Measurements from ENCODE around the gene PERM1.
A peak's percentile ranks its signal among the peaks of the same experiment; 100 is the strongest.

PERM1 gene

DNA sequence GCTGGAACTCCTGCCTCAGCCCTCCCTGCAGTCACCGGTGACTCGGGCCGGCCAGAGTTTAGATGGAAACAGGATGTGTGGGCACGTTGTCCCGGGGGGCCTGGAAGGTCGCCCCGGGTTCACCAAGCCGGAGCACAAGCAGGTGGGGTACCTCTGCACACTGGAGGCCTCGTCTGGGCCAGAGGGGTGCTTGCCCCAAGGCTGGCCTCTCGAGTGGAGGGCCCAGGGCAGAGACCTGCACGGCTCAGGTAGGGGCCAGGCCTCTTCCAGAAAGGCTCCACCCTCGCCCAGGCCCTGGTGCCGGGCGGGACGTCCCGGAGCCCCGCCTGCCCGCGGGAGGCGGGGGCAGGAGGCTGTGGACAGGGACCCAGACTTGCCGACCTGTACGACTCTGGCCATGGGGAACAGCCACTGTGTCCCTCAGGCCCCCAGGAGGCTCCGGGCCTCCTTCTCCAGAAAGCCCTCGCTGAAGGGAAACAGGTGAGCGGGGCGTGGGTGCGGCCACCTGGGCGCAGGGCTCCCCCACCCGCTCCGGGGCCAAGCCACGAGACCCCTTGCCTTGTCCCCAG is 15.7 kb downstream of the PERM1 start, which contains the start of gene PLEKHN1:
Gene PLEKHN1 (plus strand): TSS at position 348 of the 569 bp plus-strand sequence. CDS start 50 bp downstream, at position 398.
- peak in 1 of 3 experiments; percentile 35 for DNase-seq (ENCODE audit: low read depth in 2 of 3, low spot score in 2 of 3)

DNA sequence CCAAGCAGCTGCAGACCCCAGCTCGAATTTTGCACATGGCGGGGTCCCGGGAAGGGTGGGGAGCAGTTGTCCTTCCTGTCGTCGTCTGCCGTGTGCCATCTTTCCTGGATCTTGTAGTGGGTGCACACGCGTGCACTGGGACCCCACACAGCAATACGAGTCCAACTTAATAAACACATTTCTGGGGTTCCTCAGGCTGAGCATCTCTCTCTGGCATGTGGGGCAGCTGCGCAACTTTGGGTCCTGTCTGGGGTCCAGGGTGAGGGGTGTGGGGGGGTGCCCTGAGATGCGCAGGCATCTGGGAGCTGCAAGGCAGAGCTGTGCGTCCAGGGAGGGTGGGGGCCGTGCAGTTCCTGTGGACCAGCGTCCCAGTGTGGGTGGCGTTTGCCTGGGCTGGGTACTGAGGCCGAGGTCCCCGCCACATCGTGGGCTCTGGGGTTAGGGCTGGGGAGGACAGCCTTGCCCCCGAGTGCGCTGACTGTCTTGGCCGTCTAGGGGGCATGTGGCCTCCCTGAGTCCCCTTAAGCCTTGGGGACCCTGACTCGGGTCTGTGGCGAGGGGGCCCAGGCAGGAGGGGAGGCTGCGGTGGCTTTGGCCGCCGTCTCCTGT is 16.3 kb downstream of the PERM1 start:
- no peak for DNase-seq (ENCODE audit: low read depth in 2 of 3, low spot score in 2 of 3)

DNA sequence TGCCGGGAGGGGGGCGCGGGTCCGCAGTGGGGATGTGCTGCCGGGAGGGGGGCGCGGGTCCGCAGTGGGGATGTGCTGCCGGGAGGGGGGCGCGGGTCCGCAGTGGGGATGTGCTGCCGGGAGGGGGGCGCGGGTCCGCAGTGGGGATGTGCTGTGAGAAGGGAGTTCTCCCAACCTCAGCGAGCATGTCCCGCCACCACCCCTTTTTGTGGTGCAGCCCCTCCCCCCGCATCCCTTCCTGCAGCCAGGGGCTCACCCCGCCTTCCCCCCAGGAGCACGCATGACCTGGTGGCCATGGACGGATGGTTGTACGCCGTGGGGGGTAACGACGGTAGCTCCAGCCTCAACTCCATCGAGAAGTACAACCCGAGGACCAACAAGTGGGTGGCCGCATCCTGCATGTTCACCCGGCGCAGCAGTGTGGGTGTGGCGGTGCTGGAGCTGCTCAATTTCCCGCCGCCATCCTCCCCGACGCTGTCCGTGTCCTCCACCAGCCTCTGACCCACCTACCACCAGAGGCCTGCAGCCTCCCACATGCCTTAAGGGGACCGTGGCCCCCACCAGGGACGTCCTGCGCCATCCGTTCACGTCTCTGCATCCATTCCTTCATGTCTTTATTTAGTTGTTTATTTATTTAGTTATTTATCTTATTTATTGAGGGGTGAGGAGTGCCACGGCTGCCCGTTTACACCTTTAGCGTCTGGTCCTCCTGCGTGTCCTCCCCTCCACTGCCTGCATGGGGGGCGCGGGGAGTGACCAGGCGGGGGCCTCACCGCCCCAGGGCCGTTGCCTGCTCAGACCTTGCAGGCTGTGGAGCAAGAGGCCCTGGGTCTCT is 17.0 kb downstream of the PERM1 start:
- DNase-seq (ENCODE audit: low read depth in 2 of 3, low spot score in 2 of 3): no peak

DNA sequence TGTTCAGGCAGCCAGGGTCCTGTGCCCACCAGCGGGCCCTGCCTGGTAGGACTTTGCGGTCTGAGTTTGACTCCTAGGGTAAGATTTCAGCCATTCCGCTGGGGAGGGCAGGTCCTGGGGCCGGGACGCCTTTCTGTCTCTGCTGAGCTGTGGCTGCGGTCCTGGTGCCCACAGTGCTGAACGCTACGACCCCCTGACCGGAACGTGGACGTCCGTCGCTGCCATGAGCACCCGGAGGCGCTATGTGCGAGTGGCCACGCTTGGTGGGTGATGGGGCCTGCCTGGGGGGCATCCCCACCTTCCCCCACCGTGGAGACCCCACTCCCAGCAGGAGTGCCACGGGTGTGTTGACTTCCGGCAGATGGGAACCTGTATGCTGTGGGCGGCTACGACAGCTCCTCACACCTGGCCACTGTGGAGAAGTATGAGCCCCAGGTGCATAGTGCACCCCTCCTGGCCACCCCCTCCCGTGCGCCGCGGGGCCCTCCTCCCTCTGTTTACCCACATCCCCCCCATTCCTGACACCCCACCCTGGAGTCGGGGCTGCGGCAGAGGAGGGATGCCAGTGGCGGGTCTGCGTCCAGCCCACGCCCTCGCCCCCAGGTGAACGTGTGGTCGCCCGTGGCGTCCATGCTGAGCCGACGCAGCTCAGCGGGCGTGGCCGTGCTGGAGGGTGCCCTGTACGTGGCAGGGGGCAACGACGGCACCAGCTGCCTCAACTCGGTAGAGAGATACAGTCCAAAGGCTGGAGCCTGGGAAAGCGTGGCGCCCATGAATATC is 18.0 kb downstream of the PERM1 start:
- no peak for DNase-seq (ENCODE audit: low read depth in 2 of 3, low spot score in 2 of 3)

DNA sequence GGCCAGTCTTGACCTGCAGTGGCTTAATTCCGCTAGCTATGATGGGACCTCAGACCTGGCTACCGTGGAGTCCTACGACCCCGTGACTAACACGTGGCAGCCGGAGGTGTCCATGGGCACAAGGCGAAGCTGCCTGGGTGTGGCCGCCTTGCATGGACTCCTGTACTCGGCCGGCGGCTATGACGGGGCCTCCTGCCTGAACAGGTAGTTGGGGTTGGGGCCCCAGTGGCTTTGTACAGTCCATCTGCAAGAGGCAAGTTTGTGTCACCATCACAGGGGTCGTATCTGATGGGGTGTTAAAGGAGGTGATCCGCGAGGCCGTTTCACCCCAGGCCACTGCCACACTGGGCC is 18.6 kb downstream of the PERM1 start:
- DNase-seq (ENCODE audit: low read depth in 2 of 3, low spot score in 2 of 3): no peak

DNA sequence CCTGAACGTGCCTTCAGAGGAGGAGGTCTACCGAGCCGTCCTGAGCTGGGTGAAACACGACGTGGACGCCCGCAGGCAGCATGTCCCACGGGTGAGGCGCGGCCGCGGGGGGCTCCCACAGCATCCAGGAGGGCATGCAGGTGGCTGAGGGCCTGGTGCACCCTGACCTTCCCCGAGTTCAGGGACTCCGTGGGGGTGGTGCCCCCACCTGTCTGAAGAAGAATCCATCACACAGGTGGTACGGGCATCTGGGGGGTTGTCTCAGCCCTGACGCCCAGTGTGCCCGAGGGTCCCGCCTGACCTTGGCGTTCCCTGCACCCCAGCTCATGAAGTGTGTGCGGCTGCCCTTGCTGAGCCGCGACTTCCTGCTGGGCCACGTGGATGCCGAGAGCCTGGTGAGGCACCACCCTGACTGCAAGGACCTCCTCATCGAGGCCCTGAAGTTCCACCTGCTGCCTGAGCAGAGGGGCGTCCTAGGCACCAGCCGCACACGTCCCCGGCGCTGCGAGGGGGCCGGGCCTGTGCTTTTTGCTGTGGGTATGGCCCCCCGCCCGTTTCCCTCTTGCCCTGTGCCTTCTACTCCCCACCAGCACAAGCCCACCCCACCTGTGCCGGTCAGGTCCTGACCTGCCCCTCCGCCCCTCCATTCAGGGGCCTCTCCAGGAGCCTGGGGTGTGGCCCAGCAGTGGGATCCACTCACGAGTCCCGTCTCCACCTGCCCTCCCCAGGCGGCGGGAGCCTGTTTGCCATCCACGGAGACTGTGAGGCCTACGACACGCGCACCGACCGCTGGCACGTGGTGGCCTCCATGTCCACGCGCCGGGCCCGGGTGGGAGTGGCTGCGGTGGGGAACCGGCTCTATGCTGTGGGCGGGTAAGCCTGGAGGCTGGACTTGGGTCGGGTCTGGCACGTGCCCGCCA is 19.3 kb downstream of the PERM1 start:
- no peak for DNase-seq (ENCODE audit: low read depth in 2 of 3, low spot score in 2 of 3)

DNA sequence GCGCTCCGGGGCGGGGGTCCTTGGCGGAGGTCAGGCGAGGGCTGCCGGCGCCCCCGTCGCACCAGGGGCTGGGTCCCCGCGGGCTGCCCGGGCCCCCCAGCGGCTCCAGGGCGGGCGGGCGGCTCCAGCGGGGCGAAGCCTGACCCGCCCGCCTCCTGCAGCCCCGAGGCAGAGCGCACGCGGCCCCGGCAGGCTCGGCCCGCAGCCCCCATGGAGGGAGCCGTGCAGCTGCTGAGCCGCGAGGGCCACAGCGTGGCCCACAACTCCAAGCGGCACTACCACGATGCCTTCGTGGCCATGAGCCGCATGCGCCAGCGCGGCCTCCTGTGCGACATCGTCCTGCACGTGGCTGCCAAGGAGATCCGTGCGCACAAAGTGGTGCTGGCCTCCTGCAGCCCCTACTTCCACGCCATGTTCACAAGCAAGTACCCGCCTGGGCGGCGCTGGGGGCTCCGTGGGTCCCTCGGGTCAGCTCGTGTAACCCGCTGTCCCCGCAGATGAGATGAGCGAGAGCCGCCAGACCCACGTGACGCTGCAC is 20.7 kb downstream of the PERM1 start:
- DNase-seq (ENCODE audit: low read depth in 2 of 3, low spot score in 2 of 3): no peak

DNA sequence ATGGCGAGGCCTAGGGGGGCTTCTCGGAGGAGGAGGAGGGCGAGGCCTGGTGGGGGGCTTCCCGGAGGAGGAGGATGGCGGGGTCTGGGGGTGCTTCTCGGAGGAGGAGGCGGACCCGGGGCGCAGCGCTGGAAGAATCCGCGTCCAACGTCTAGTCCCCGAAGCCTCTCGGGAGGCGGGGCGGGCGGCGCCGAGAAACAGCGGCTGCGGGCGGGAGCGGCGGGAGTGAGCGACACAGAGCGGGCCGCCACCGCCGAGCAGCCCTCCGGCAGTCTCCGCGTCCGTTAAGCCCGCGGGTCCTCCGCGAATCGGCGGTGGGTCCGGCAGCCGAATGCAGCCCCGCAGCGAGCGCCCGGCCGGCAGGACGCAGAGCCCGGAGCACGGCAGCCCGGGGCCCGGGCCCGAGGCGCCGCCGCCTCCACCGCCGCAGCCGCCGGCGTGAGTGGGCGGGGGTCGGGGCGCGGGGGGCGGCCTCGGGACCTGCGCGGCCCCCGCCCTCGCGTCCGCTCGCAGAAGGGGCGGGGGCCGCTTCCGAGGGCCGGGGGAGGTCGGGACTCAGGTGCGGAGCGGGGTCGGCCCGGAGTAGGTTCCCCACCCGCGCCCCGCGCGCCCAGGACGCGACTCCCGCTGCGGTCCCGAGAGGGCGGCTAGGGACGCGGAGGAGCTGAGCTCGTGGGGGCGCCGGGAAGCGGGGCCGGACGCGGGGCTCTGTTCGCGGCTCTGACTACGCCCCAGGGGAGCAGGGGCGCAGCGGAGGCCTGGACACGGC is 21.3 kb downstream of the PERM1 start, which contains the start of gene KLHL17:
Gene KLHL17 (plus strand): TSS at position 222 of the 769 bp plus-strand sequence. CDS start 110 bp downstream, at position 332.
- peak; percentile 56 to 65 (median 64) for DNase-seq (ENCODE audit: low read depth in 2 of 3, low spot score in 2 of 3)

DNA sequence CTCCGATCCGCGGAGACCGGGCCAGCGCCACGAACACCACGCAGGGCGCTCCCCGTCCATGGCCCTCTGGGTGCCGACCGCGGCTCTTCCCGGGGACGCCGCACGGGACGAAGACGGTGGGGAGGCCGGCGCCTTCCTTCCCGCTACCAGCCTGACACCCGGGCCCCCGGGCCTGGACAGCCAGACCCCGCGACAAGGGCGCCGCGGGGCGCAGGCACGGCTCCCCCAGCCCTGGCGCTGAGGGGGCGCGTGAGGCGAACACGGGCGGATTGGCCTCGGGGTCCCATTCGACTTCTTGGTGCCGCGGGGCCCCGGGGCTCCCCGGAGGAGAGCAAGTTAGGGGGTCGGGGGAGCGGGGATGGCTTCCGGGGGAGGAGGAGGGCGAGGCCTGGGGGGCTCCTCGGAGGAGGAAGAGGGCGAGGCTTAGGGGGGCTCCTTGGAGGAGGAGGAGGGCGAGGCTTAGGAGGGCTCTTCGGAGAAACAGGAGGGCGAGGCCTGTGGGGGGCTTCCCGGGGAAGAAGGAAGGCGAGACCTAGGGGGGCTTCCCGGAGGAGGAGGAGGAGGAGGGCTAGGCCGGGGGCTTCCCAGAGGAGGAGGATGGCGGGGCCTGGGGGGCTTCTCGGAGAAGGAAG is 22.0 kb downstream of the PERM1 start:
- no peak for DNase-seq (ENCODE audit: low read depth in 2 of 3, low spot score in 2 of 3)

DNA sequence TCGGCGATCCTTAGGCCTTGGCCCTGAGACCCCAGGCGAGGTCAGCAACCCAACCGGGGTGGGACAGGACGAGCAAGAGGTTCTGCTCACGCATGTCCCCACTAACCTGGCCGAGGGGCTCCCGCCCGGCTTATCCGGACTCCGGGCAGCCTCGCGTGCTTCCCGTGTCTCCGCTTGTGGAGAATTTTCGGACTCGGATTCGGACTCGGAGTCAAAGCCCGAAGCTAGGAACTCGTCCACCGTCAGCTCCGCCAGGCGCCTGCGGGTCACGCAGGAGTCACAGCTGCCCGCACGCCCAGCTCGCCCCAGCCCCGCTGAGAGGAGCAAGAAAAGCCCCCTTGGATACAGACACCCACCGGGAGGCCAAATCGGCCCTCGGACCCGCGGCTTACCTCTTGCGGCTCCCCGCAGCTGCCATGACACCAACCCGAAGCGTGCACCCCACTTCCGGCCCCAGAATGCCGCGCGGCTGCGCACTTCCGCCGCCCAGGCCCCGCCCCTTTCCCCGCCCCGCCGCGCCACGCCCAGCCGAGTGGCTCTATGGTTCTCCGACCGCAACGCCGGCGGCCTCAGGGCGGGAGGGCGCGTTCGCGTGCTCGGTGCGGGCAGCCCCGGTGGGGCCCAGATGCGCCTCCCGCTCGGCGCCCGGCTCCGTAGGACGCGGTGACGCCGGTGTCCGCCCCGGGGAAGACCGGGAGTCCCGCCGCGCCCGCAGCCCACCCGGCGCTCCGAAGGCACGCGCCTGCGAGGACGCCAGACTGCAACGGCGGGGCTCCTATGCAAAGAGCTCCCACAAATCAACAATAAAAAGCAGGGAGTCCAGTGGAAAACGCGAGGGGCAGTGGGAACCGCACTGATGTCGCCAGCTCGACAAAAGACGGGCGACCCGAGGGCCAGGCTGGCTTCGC is 22.8 kb downstream of the PERM1 start, which contains the start of gene NOC2L:
Gene NOC2L (minus strand): TSS at position 434 of the 908 bp plus-strand sequence. CDS start 16 bp downstream, at position 418.
- peak; percentile 97 to 99 (median 99) for DNase-seq (ENCODE audit: low read depth in 2 of 3, low spot score in 2 of 3)

DNA sequence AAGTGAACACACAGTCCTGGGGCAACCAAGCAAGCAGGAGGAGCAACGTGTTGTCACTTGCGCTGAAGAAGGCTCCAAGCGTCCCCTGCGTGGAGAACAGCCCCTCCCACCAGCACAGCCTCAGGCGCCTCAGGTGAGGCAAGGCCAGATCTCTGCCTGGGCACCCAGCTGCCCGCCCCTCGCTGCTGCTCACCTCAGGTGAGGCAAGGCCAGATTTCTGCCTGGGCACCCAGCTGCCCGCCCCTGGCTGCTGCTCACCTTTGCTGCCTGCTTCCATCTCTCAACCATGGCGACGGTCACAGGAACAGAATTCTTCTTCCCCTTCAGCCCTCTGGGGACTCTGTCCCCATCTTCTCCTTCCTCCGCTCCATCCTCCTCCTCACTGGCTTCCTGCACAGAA is 25.3 kb downstream of the PERM1 start:
- DNase-seq (ENCODE audit: low read depth in 2 of 3, low spot score in 2 of 3): no peak

DNA sequence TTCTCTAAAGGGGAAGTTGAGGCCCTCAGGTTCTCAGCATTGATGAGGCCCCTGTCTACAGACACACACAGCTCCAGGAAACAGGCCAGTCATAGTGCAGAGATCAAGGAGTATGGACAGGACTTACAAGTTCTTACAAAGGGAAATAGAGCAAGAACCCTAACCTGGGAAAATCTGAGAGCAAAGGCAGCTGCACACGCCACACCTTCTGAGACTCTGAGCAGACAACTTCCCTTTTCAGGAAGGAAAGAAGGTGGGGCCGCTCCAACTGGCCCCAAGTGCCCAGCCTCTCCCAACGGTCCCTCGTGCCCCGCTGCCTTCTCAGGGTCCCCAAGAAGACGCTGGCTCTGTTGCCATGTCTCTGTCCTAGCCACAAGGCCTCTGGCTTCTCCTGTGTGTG is 26.4 kb downstream of the PERM1 start:
- no peak for DNase-seq (ENCODE audit: low read depth in 2 of 3, low spot score in 2 of 3)

DNA sequence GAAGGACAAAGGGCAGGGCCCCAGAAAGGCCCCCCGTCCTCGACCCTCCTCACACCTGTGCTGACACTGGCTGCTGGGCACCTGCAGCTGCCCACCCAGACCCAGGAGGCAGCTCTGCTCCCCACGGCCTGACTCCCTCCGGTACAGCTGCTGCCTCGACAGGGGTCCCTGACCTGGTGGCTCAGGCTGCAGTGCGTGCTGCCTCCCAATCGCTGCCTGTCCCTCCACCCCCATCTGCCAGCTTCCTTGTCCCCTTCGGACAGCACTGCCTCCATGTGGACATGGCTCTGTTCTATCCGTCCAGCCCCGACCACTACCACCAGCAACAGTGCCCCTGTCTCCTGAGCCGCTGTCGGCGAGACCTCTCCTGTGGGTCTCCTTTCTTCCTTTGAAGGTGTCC is 27.0 kb downstream of the PERM1 start:
- DNase-seq (ENCODE audit: low read depth in 2 of 3, low spot score in 2 of 3): no peak

DNA sequence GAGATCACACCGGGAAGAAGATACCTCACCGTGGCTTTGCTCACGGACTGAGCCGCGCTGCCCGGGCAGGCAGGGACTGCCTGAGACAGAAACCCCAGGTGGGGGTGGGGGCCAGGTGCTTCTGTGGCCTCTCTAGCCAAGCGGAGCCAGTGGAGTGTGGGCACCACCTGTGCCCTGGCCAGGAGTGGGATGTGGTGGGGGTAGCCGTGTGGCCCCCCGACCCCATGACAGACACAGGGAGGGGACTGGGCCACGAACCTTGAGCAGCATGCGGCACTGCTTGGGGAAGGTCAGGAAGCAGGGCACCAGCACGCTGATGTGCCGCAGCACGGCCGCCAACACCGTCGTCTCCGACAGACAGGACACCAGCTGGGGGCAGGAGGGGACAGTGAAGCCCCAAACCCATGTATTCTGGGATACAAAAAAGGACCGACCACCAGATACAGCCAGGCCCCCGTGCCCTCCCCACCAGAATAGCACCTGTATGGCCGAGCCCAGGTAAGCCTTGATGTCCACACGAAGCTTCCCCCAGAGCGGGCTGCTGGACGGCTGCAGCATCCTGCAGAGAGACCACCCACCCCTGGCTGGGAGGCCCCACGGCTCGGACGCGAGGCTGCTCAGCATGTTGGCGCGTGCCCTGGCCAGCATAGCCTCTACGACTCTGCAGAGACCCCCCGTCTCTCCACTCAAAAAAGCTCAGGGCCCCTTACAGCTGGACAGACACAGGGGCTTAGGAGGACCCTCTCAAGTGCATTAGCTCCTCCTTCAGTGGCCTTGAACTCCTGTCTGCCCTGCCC is 28.2 kb downstream of the PERM1 start:
- DNase-seq (ENCODE audit: low read depth in 2 of 3, low spot score in 2 of 3): no peak

DNA sequence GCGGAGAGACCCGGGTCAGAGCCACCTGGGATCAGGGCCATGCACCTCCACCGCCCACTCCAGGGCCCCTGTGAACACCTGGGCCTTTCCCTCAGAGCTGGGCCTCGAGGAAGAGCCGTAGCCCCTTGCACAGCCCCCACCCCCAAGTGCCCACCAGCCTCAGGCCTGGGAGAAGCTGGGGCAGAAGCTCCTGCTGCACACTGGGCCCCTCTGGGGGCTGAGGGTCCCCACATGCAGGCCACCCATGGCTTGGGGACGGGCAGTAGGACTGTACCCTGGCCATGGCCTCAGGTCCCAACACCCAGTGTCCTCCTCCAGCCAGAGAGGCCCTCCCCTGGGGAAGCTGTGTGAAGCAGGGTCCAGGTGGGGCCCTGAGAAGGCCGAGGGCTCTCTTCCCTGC is 29.3 kb downstream of the PERM1 start:
- DNase-seq (ENCODE audit: low read depth in 2 of 3, low spot score in 2 of 3): no peak

DNA sequence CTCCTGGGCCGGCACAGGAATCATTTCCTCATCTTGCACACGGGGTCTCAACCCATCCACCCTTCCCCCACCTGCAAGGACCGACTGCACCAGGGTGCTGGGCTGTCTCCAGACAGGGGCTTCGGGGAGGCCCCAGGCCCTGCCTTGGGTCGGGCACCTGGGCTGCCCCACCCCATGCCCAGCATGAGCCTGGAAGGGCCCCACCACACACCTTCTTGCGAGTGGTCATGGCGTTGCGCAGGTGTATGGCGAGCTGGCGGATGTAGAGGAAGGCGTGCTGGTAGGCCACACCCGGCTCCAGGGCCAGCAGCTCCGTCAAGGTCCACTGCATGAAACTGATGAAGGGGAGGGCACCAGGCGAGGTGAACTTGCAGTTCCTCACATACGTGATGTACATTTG is 29.7 kb downstream of the PERM1 start:
- no peak for DNase-seq (ENCODE audit: low read depth in 2 of 3, low spot score in 2 of 3)

DNA sequence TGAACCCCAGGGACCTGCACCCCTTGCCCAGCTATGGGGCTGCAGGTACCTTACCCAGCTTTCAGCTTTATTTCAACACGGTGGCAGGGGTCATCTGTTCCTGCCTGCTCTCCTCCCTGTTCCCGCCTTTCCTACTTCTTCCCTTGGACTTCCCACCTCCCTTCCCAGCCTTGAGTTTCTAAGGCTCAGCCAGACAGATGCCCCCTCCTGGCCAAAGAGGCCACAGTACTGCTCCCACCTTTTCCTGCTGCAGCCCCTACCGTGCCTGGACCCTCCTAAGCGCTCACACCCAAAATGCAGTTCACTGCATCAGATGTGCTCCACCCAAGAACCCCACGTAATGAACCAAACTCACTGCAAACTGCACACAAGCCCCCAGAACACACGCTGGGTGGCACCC is 30.5 kb downstream of the PERM1 start:
- DNase-seq (ENCODE audit: low read depth in 2 of 3, low spot score in 2 of 3): no peak

All from activated CD8-positive, alpha-beta memory T cell treated with anti-CD3 and anti-CD28 coated beads for 48 hours (primary cell).